GM23248 (cell line): ENCODE measurements around the gene DIP2A. TPM values are rescaled to one million over a fixed set of nuclear protein-coding genes. Genes with fewer than 3 reads are reported as not detected.

ENCODE experiments used
- DNase-seq: peaks from one replicate; pipeline ENCODE4 v3.0.0-alpha.2; 2015
- H2AFZ ChIP-seq: fragments of 200-600 bp; sonication (generic); 2 replicates; pipeline ENCODE4 v1.6.1; 2016; ENCODE audit warnings: antibody characterized with exemption
- H3F3A ChIP-seq: fragments of 200-600 bp; sonication (generic); 2 replicates; pipeline ENCODE4 v1.6.1; 2016; ENCODE audit warnings: mild to moderate bottlenecking, antibody characterized with exemption, mixed run types; ENCODE audit not compliant: insufficient read depth
- H3K27ac ChIP-seq: fragments of 200-600 bp; sonication (generic); 2 replicates; pipeline ENCODE4 v1.5.1; 2016; ENCODE audit warnings: mild to moderate bottlenecking
- H3K27me3 ChIP-seq: fragments of 200-600 bp; sonication (generic); replicated peaks from 2 replicates; pipeline ENCODE4 v1.6.1; 2016; ENCODE audit warnings: mild to moderate bottlenecking; ENCODE audit not compliant: insufficient read depth
- H3K36me3 ChIP-seq: fragments of 200-600 bp; sonication (generic); 2 replicates; pipeline ENCODE4 v1.6.1; 2016; ENCODE audit warnings: low read depth, mild to moderate bottlenecking
- H3K4me1 ChIP-seq: fragments of 200-600 bp; sonication (generic); 2 replicates; pipeline ENCODE4 v1.6.1; 2016; ENCODE audit warnings: mild to moderate bottlenecking; ENCODE audit not compliant: insufficient read depth
- H3K4me2 ChIP-seq: fragments of 200-600 bp; sonication (generic); one replicate; pipeline ENCODE4 v1.6.1; 2016; ENCODE audit warnings: mild to moderate bottlenecking; ENCODE audit not compliant: unreplicated experiment
- H3K4me3 ChIP-seq: fragments of 200-600 bp; sonication (generic); 2 replicates; pipeline ENCODE4 v1.5.1; 2016; ENCODE audit warnings: mild to moderate bottlenecking
- H3K79me2 ChIP-seq: fragments of 200-600 bp; sonication (generic); 2 replicates; pipeline ENCODE4 v1.6.1; 2016; ENCODE audit warnings: mild to moderate bottlenecking; ENCODE audit not compliant: insufficient read depth
- H3K9ac ChIP-seq: fragments of 200-600 bp; sonication (generic); 2 replicates; pipeline ENCODE4 v1.6.1; 2016; ENCODE audit warnings: mild to moderate bottlenecking
- H3K9me2 ChIP-seq: fragments of 200-600 bp; sonication (generic); 2 replicates; pipeline ENCODE4 v1.6.1; 2016; ENCODE audit warnings: mixed run types, mild to moderate bottlenecking, moderate library complexity; ENCODE audit not compliant: insufficient read depth
- H3K9me3 ChIP-seq: fragments of 200-600 bp; sonication (generic); one replicate; pipeline ENCODE4 v1.6.1; 2017; ENCODE audit warnings: low read depth
- H4K20me1 ChIP-seq: fragments of 200-600 bp; sonication (generic); 2 replicates; pipeline ENCODE4 v1.6.0; 2016; ENCODE audit not compliant: insufficient read depth
- EZH2 ChIP-seq: fragments of 200-600 bp; sonication (generic); IDR thresholded peaks from 2 replicates; pipeline ENCODE4 v1.6.1; 2018; ENCODE audit warnings: antibody characterized with exemption, mild to moderate bottlenecking; ENCODE audit not compliant: insufficient read depth, poor library complexity, severe bottlenecking
- EZH2phosphoT487 ChIP-seq: fragments of 200-600 bp; sonication (generic); IDR thresholded peaks from 2 replicates; pipeline ENCODE4 v1.6.1; 2018; ENCODE audit warnings: antibody characterized with exemption, moderate library complexity, mild to moderate bottlenecking, low read depth; ENCODE audit not compliant: insufficient read depth
- WGBS, 2 experiments: methylation state at CpG; one replicate each; pipeline ENCODE4 v1.1.6; 2015 to 2017; ENCODE audit warnings: low lambda C conversion rate in 2 of 2, low coverage in 1 of 2; ENCODE audit errors: missing lambda C conversion rate in 2 of 2; 5-methylcytosine and 5-hydroxymethylcytosine counted together
- in situ Hi-C: fragments of 300-500 bp; cut with MboI; formaldehyde crosslinking; loops from 2 replicates; pipeline ENCODE4 v1.15.0; 2020
- polyA plus RNA-seq: library from polyadenylated mRNA; unstranded; fragments of >200 nt; fragmentation: Nextera tagmentation; extraction: Ambion mirVana; gene quantifications from 2 replicates; pipeline ENCODE4 v1.2.1, GENCODE V29; 2016
- total RNA-seq: library from RNA; depleted of rRNA; stranded (reverse); fragments of >200 nt; shearing (Covaris generic); gene quantifications from 2 replicates; pipeline ENCODE4 v1.2.3, GENCODE V29; 2014

DIP2A gene
- total and polyA plus RNA-seq, 2 experiments from 2014 or later: 12.5 to 13.1 TPM

DNA sequence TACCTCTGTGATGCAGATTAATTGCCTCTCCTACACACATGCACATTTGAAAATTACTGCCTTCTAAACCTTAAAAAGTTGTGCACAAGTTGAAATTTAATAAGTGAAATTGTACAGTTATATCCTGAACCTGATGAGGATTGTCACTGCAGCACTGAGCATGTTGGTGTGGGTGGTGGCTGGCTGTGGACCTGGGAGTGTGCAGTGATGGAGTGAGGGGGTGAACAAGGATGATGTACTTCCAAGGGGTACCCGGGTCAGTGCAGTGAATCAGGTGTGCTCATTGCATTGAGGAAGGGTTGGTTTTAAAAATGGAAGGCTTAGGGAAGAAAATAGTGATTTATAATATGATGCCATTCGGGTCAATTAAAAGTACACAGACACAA lies 24.1 kb downstream of the DIP2A start:
- no peaks in the 10 kb centered on the region for H3K36me3 ChIP-seq
- TF ChIP-seq EZH2phosphoT487: no peak
- TF ChIP-seq EZH2: no peak
- no peak overlapping the region for H3K9ac ChIP-seq
- H3K4me2 ChIP-seq: no peak overlapping the region
- H3K4me1 ChIP-seq: peaks cover 26% of the 10 kb centered on the region
- H3K27ac ChIP-seq: no peak overlapping the region
- no peak for DNase-seq
- H4K20me1 ChIP-seq: no peaks in the 10 kb centered on the region
- H3K27me3 ChIP-seq: no peaks in the 10 kb centered on the region
- in situ Hi-C loops: no loop called here
- no peak overlapping the region for H2AFZ ChIP-seq
- no peaks in the 10 kb centered on the region for H3K9me3 ChIP-seq
- peaks cover 86% of the 10 kb centered on the region for H3K79me2 ChIP-seq
- WGBS, 2 experiments: 92 to 95% methylated on average over 2 of the region's 2 CpGs
- no peak overlapping the region for H3K4me3 ChIP-seq
- peaks cover 19% of the 10 kb centered on the region for H3F3A ChIP-seq
- H3K9me2 ChIP-seq: no peaks in the 10 kb centered on the region

DNA sequence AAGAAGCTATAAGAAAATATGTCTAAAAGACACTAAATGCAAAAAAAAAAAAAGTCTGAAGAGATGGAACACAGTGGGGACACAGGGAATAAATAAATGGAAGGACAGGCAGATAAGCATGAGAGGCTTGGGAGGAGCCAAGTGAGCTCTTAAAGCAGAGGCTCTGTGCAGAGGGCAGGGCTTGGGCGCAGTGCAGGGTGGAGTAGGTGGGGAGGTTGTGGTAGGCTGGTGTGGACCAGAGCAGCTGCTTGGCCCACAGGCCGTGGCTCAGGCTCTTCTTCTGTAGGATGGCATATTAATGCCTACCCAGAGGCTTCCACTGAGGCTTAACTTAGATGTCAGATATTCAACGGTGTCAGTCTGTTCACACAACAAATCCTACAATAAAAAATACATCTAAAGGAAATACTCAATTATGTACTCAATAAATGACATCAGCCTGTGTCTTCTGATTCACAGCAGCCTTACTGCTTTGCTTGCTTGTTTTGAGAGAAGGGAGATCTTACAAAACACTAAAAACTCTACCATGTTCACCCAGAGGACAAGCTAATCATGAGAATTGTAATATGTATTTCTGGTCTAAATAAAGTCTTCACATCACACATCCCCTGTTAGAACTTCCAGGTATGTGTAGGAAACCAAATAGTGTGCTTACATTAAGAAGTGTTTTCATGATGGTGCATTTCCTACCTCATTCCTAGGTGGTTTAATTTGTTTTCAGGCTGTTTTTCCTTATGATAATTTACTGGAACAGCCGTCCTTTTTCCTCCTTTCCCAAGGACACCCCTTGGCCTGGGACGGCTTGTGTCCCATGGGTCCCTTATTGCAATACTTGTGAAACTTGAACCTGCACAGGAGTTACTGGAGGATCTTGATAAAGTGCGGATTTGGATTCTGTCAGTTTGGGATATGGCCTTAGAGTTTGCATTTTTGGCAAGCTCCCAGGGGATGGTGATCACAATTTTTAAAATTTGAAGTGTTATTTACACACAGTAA lies 24.9 kb downstream of the DIP2A start:
- H3K9ac ChIP-seq: no peak overlapping the region
- DNase-seq: peak; percentile 38
- H3K9me2 ChIP-seq: no peaks in the 10 kb centered on the region
- no peaks in the 10 kb centered on the region for H3K36me3 ChIP-seq
- peaks cover 13% of the 10 kb centered on the region for H3F3A ChIP-seq
- no peaks in the 10 kb centered on the region for H4K20me1 ChIP-seq
- H3K9me3 ChIP-seq: no peaks in the 10 kb centered on the region
- no peaks in the 10 kb centered on the region for H3K27me3 ChIP-seq
- H3K27ac ChIP-seq: no peak overlapping the region
- TF ChIP-seq EZH2 (no peak), EZH2phosphoT487 (no peak)
- 69 to 73% methylated on average over 6 of the region's 6 CpGs for WGBS, 2 experiments
- peaks cover 19% of the 10 kb centered on the region for H3K4me1 ChIP-seq
- in situ Hi-C loops: no loop called here
- H3K79me2 ChIP-seq: peaks cover 90% of the 10 kb centered on the region
- H3K4me2 ChIP-seq: no peak overlapping the region
- no peak overlapping the region for H2AFZ ChIP-seq
- no peak overlapping the region for H3K4me3 ChIP-seq

DNA sequence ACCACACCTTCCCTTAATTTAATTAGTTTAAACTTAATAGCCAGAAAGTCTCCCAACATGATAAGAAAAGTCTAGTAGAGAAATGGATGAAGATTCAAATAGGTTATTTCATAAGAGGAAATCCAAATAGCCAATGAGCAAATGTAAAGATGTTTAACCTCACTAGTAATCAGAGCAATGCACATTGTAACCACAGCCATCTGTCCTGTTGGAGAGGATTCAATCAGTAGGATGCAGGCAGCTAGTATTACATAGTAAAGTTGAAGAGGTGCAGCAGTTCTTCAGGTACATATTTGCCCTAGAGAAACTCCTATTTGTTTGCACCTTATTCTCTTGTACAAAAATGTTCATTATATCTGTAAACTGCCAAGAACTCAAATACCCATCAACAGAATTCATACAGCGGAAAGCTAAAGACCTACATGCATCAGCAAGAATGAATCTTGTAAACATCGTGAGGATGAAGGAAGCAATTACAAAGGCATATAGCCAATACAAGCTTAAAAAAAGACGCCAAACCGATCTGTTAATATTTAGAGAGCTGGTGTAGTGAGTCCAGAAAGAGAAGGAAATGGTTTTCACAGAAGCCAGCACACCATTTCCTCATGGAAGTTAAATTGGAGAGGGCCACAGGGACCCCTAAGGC lies 27.9 kb downstream of the DIP2A start:
- 79 to 89% methylated on average over 4 of the region's 4 CpGs for whole genome bisulfite sequencing, 2 experiments
- Histone ChIP-seq H3K4me3 (no peak overlapping the region), H3K79me2 (peaks cover 82% of the 10 kb centered on the region)

DNA sequence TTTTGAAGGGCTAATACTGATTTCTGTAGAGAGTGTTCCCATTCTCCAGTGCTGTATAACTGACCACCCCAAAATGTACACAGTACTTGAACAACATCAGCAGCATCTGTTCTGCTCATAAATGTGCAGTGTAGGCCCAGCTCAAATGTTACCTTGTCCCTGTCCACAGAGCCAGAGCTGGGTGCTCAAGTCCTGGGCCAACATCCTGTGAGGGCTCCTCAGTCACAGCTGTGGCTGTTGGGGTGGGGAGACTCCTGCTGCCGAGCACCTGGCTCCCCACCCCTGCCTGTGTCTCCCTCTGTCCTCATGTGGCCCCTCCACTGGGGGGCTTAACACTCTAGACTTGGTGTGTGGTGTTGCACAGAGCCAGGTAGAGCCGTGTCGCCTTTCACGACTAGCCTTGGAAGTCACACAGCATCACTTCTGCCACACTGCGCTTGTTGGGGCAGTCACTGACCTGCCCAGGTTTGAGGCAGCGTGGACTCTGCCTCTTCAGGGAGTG lies 30.5 kb downstream of the DIP2A start:
- H2AFZ ChIP-seq: no peak overlapping the region
- DNase-seq: no peak
- peaks cover 11% of the 10 kb centered on the region; the same call in 1 of the 2 replicates for H3K36me3 ChIP-seq
- H3K4me1 ChIP-seq: no peaks in the 10 kb centered on the region; the same call in 1 of the 2 replicates
- H3K4me3 ChIP-seq: no peak overlapping the region
- 91 to 96% methylated on average over 6 of the region's 6 CpGs for WGBS, 2 experiments
- peaks cover 78% of the 10 kb centered on the region for H3K79me2 ChIP-seq
- peaks cover 4% of the 10 kb centered on the region; the same call in 1 of the 2 replicates for H3F3A ChIP-seq
- TF ChIP-seq EZH2 (no peak), EZH2phosphoT487 (no peak)
- H4K20me1 ChIP-seq: no peaks in the 10 kb centered on the region
- H3K9me2 ChIP-seq: no peaks in the 10 kb centered on the region
- H3K9me3 ChIP-seq: no peaks in the 10 kb centered on the region
- in situ Hi-C loops: no loop called here
- no peak overlapping the region for H3K9ac ChIP-seq
- H3K4me2 ChIP-seq: no peak overlapping the region
- no peak overlapping the region for H3K27ac ChIP-seq
- no peaks in the 10 kb centered on the region for H3K27me3 ChIP-seq

More for the DNA sequence above, 27.9 kb downstream of the DIP2A start:
- H3K27ac ChIP-seq: no peak overlapping the region
- H3K4me1 ChIP-seq: peaks cover 11% of the 10 kb centered on the region
- H3K9me2 ChIP-seq: no peaks in the 10 kb centered on the region
- no peak for DNase-seq
- H3K9me3 ChIP-seq: no peaks in the 10 kb centered on the region
- no peaks in the 10 kb centered on the region for H3K27me3 ChIP-seq
- H3K36me3 ChIP-seq: peaks cover 6% of the 10 kb centered on the region; the same call in 1 of the 2 replicates
- H4K20me1 ChIP-seq: no peaks in the 10 kb centered on the region
- H3K9ac ChIP-seq: no peak overlapping the region
- H3F3A ChIP-seq: peaks cover 7% of the 10 kb centered on the region; the same call in 1 of the 2 replicates
- no peak overlapping the region for H3K4me2 ChIP-seq
- TF ChIP-seq EZH2phosphoT487: no peak
- no peak for TF ChIP-seq EZH2
- in situ Hi-C loops: no loop called here
- no peak overlapping the region for H2AFZ ChIP-seq
